ENCODE results near the gene TIPARP. TPM values are rescaled to one million over a fixed set of nuclear protein-coding genes. Genes with fewer than 3 reads are reported as not detected.

TIPARP gene
- total RNA-seq, 2 experiments from 2014 or later = 10.0 to 13.4 TPM

- no peak overlapping the region for H3K4me2 ChIP-seq (ENCODE audit: low read length)
- no peaks in the 10 kb centered on the region for H3K79me2 ChIP-seq (ENCODE audit: insufficient read depth, low read depth, low read length)
- no peaks in the 10 kb centered on the region for H3K9me3 ChIP-seq (ENCODE audit: low read length)
- no TSS peak for BruUV-seq (replicated peaks)
- no peak overlapping the region for H2AFZ ChIP-seq (ENCODE audit: low read length)
- no peaks in the 10 kb centered on the region for H3K36me3 ChIP-seq (ENCODE audit: insufficient read depth, low read length)
- CTCF ChIA-PET (ENCODE audit: unreplicated experiment) = no interaction called here
- POLR2A ChIA-PET = no interaction called here
- intact Hi-C loops (cut with micrococcal nuclease; ENCODE audit: unreplicated experiment) = no loop called here
- no peaks in the 10 kb centered on the region for H4K20me1 ChIP-seq (ENCODE audit: insufficient read depth, low read length)
- H3K27ac ChIP-seq (ENCODE audit: low read depth, low read length, poor library complexity, severe bottlenecking) = no peak overlapping the region
- no peaks in the 10 kb centered on the region for H3K9me2 ChIP-seq (ENCODE audit: insufficient read depth, low read length)
- TF ChIP-seq, protein P1, sequence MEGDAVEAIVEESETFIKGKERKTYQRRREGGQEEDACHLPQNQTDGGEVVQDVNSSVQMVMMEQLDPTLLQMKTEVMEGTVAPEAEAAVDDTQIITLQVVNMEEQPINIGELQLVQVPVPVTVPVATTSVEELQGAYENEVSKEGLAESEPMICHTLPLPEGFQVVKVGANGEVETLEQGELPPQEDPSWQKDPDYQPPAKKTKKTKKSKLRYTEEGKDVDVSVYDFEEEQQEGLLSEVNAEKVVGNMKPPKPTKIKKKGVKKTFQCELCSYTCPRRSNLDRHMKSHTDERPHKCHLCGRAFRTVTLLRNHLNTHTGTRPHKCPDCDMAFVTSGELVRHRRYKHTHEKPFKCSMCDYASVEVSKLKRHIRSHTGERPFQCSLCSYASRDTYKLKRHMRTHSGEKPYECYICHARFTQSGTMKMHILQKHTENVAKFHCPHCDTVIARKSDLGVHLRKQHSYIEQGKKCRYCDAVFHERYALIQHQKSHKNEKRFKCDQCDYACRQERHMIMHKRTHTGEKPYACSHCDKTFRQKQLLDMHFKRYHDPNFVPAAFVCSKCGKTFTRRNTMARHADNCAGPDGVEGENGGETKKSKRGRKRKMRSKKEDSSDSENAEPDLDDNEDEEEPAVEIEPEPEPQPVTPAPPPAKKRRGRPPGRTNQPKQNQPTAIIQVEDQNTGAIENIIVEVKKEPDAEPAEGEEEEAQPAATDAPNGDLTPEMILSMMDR (conservative IDR thresholded peaks at IDR 0.05; ENCODE audit: low read length) = no peak
- no peak for TF ChIP-seq EZH2phosphoT487 (IDR thresholded peaks at IDR 0.05; ENCODE audit: borderline replicate concordance, low read depth, low read length)
- H3K4me1 ChIP-seq (ENCODE audit: insufficient read depth, low read length, poor library complexity, severe bottlenecking) = no peaks in the 10 kb centered on the region
- DNase-seq (ENCODE audit: low spot score) = no peak
- no peak overlapping the region for H3K4me3 ChIP-seq (ENCODE audit: low read depth, low read length, poor library complexity, severe bottlenecking)
These were observed 44.2 kb upstream of the TIPARP start for GRCh38 chr3:156630081-156630772.

- TF ChIP-seq, protein P1 (conservative IDR thresholded peaks at IDR 0.05; ENCODE audit: low read length) = no peak
- no peak for TF ChIP-seq EZH2phosphoT487 (IDR thresholded peaks at IDR 0.05; ENCODE audit: borderline replicate concordance, low read depth, low read length)
- Histone ChIP-seq H3K79me2 (ENCODE audit: insufficient read depth, low read depth, low read length) (no peaks in the 10 kb centered on the region), H3K36me3 (ENCODE audit: insufficient read depth, low read length) (no peaks in the 10 kb centered on the region), H4K20me1 (ENCODE audit: insufficient read depth, low read length) (no peaks in the 10 kb centered on the region), H3K27ac (ENCODE audit: low read depth, low read length, poor library complexity, severe bottlenecking) (no peak overlapping the region), H3K4me1 (ENCODE audit: insufficient read depth, low read length, poor library complexity, severe bottlenecking) (no peaks in the 10 kb centered on the region), H3K4me3 (ENCODE audit: low read depth, low read length, poor library complexity, severe bottlenecking) (no peak overlapping the region), H3K9me2 (ENCODE audit: insufficient read depth, low read length) (no peaks in the 10 kb centered on the region), H3K9me3 (ENCODE audit: low read length) (no peaks in the 10 kb centered on the region), H2AFZ (ENCODE audit: low read length) (no peak overlapping the region), H3K4me2 (ENCODE audit: low read length) (no peak overlapping the region)
- ChIA-PET CTCF (ENCODE audit: unreplicated experiment) (no interaction called here), POLR2A (interaction anchor here (1.4 kb wide), 1 partner anchor 42 kb away, joined by 3 read pairs; no protein-coding TSS in a partner anchor)
- no TSS peak for BruUV-seq (replicated peaks)
- intact Hi-C loops (cut with micrococcal nuclease; ENCODE audit: unreplicated experiment) = no loop called here
- DNase-seq (ENCODE audit: low spot score) = no peak
These were observed 43.7 kb upstream of the TIPARP start for GRCh38 chr3:156630773-156631093.

DNA sequence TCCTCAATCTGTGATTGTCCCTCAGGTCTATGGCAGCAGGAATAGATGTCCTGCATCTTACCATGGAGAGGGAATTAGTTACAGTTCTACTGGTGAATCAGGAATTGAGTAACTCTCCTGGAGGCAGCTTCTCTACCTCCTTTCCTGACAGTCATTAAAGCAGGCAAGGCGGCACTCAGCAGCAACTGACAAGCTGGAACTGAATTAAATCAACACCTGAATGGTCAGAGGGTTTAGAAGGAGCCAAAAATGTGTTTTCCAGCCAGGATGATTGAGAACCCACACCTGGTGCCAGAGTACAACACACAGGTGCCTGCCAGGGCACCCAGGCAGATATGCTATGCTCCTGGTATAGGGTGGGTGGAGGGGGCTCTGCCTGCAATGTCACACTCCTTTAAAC is 43.1 kb upstream of the TIPARP start:
- H3K4me3 ChIP-seq (ENCODE audit: low read depth, low read length, poor library complexity, severe bottlenecking) = no peak overlapping the region
- CTCF ChIA-PET (ENCODE audit: unreplicated experiment) = no interaction called here
- POLR2A ChIA-PET = interaction anchor here (0.8 to 1.4 kb wide), 2 partner anchors 17 to 42 kb away, joined by 3 to 4 read pairs; no protein-coding TSS in a partner anchor
- TF ChIP-seq EZH2phosphoT487 (IDR thresholded peaks at IDR 0.05; ENCODE audit: borderline replicate concordance, low read depth, low read length) = no peak
- TF ChIP-seq, protein P1 (conservative IDR thresholded peaks at IDR 0.05; ENCODE audit: low read length) = no peak
- no peak for DNase-seq (ENCODE audit: low spot score)
- H3K4me2 ChIP-seq (ENCODE audit: low read length) = no peak overlapping the region
- intact Hi-C loops (cut with micrococcal nuclease; ENCODE audit: unreplicated experiment) = no loop called here
- no peaks in the 10 kb centered on the region for H3K36me3 ChIP-seq (ENCODE audit: insufficient read depth, low read length)
- H3K9me2 ChIP-seq (ENCODE audit: insufficient read depth, low read length) = no peaks in the 10 kb centered on the region
- H3K4me1 ChIP-seq (ENCODE audit: insufficient read depth, low read length, poor library complexity, severe bottlenecking) = no peaks in the 10 kb centered on the region
- BruUV-seq (replicated peaks) = no TSS peak
- no peak overlapping the region for H3K27ac ChIP-seq (ENCODE audit: low read depth, low read length, poor library complexity, severe bottlenecking)
- no peak overlapping the region for H2AFZ ChIP-seq (ENCODE audit: low read length)
- no peaks in the 10 kb centered on the region for H4K20me1 ChIP-seq (ENCODE audit: insufficient read depth, low read length)
- H3K79me2 ChIP-seq (ENCODE audit: insufficient read depth, low read depth, low read length) = no peaks in the 10 kb centered on the region
- H3K9me3 ChIP-seq (ENCODE audit: low read length) = no peaks in the 10 kb centered on the region

Measured in OCI-LY7 (cell line).